EH (cell line): ENCODE data around the gene SETDB1.

Experiments
- DNase-seq: peaks from one replicate; pipeline ENCODE4 v3.0.0-alpha.2; 2015; ENCODE audit warnings: low read depth

SETDB1 gene

GRCh38 chr1:151005729-151006319 lies 79.7 kb downstream of the SETDB1 start:
- DNase-seq = no peak

GRCh38 chr1:151006327-151007052 lies 80.3 kb downstream of the SETDB1 start, which contains the start of gene MINDY1:
Gene MINDY1, minus strand, starts transcription at chr1:151006902. Its CDS starts 4,285 bp downstream, at chr1:151002617.
- DNase-seq = peak; percentile 87

GRCh38 chr1:151007853-151008243 lies 81.7 kb downstream of the SETDB1 start:
- DNase-seq = no peak

- DNase-seq = peak; percentile 96
These were observed 82.4 kb downstream of the SETDB1 start, which contains the start of gene PRUNE1 for GRCh38 chr1:151008244-151009205. Gene PRUNE1, plus strand, starts transcription at chr1:151008449. Its CDS starts 184 bp downstream, at chr1:151008633.

GRCh38 chr1:151009206-151009587 lies 83.0 kb downstream of the SETDB1 start:
- DNase-seq = peak; percentile 72

GRCh38 chr1:151009674-151010345 lies 83.6 kb downstream of the SETDB1 start:
- no peak for DNase-seq

- DNase-seq = no peak
These were observed 84.2 kb downstream of the SETDB1 start for GRCh38 chr1:151010346-151010726.

GRCh38 chr1:151011154-151011850 lies 85.1 kb downstream of the SETDB1 start:
- no peak for DNase-seq

- DNase-seq = no peak
These were observed 86.7 kb downstream of the SETDB1 start for GRCh38 chr1:151012684-151013471.

- no peak for DNase-seq
These were observed 87.4 kb downstream of the SETDB1 start for GRCh38 chr1:151013518-151013917.
